ENCODE data around the gene RBM18. TPM values are rescaled to one million over a fixed set of nuclear protein-coding genes. Genes with fewer than 3 reads are reported as not detected.
A peak's percentile ranks its signal among the peaks of the same experiment; 100 is the strongest.

RBM18 gene
- total RNA-seq, 1 donor from 2014 or later, result 20.2 TPM

DNA sequence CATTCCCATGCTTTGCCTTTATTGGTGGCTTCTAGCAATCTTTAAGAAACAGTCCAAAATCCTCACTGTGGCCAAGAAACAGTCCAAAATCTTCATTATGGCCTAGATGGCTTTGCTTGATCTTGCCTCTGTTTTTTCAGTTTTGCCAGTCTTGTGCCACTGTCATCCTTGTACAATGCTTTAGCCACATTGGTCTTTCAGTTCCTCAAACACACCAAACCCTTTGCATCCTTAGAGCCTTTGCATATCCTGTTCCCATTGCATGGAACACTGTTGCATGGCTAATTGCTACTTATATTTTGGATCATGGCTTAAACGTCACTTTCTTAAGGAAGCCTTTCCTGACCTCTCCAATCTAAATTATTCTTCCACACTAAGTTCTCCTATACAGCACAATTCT is 22.1 kb upstream of the RBM18 start:
- TF ChIP-seq, protein P1, sequence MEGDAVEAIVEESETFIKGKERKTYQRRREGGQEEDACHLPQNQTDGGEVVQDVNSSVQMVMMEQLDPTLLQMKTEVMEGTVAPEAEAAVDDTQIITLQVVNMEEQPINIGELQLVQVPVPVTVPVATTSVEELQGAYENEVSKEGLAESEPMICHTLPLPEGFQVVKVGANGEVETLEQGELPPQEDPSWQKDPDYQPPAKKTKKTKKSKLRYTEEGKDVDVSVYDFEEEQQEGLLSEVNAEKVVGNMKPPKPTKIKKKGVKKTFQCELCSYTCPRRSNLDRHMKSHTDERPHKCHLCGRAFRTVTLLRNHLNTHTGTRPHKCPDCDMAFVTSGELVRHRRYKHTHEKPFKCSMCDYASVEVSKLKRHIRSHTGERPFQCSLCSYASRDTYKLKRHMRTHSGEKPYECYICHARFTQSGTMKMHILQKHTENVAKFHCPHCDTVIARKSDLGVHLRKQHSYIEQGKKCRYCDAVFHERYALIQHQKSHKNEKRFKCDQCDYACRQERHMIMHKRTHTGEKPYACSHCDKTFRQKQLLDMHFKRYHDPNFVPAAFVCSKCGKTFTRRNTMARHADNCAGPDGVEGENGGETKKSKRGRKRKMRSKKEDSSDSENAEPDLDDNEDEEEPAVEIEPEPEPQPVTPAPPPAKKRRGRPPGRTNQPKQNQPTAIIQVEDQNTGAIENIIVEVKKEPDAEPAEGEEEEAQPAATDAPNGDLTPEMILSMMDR (IDR thresholded peaks at IDR 0.05), result no peak
- no peak for DNase-seq (ENCODE audit: low spot score)
- Mint-ChIP-seq H3K4me3 (ENCODE audit: unreplicated experiment) (no peak overlapping the region), H3K9me3 (ENCODE audit: low read depth) (no peaks in the 10 kb centered on the region), H3K4me1 (ENCODE audit: low read depth) (peaks cover 6% of the 10 kb centered on the region), H3K27me3 (ENCODE audit: low read depth) (no peaks in the 10 kb centered on the region), H3K36me3 (ENCODE audit: low read depth) (peaks cover 18% of the 10 kb centered on the region), H3K27ac (ENCODE audit: unreplicated experiment) (no peak overlapping the region)

DNA sequence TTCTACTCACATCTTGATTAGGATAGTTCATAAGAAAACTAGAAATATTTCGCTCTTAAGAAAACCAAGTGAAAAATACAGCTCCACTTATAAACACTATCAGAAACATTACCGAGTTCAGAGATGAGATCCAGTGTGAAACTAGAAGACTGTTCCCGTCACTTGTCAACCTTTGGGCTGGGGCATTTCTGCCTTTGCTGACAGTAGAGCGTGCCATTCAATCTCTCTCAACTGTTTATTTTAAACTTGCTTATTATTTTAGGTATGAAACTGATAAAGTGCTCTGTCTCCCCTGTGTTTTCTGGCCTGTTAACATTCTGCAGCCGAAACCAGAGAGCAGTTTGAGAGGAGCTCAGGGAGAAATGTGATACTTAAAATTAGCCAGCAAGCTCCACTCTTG is 16.7 kb upstream of the RBM18 start:
- peaks cover 7% of the 10 kb centered on the region for H3K9me3 Mint-ChIP-seq (ENCODE audit: low read depth)
- TF ChIP-seq, protein P1 (IDR thresholded peaks at IDR 0.05), result no peak
- H3K27ac Mint-ChIP-seq (ENCODE audit: unreplicated experiment), result peak overlapping the region; percentile 46
- H3K4me1 Mint-ChIP-seq (ENCODE audit: low read depth), result peaks cover 14% of the 10 kb centered on the region
- peaks cover 18% of the 10 kb centered on the region for H3K36me3 Mint-ChIP-seq (ENCODE audit: low read depth)
- H3K4me3 Mint-ChIP-seq (ENCODE audit: unreplicated experiment), result no peak overlapping the region
- no peak for DNase-seq (ENCODE audit: low spot score)
- H3K27me3 Mint-ChIP-seq (ENCODE audit: low read depth), result no peaks in the 10 kb centered on the region

DNA sequence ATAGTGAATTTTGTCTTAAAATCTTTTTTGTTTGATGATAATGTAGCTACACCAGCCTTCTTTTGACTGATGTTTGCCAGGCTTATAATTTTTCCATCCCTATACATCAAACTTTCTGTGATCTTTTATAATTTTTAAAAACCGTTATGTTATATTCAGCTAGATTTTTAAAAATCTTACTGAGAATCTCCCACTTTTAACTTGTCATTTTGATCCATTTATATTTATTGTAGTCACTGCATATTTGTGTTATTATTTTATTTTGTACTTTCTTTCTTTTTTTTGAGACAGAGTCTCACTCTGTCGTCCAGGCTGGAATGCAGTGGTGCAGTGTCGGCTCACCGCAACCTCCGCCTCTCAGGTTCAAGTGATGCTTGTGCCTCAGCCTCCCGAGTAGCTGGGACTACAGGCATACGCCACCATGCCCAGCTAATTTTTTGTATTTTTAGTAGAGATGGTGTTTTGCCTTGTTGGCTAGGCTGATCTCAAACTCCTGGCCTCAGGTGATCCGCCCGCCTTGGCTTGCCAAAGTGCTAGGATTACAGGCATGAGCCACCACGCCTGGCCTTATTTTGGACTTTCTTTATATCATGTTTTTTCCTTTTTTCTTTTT is 12.8 kb upstream of the RBM18 start:
- no peak overlapping the region for H3K27ac Mint-ChIP-seq (ENCODE audit: unreplicated experiment)
- H3K4me3 Mint-ChIP-seq (ENCODE audit: unreplicated experiment), result no peak overlapping the region
- no peaks in the 10 kb centered on the region for H3K27me3 Mint-ChIP-seq (ENCODE audit: low read depth)
- H3K4me1 Mint-ChIP-seq (ENCODE audit: low read depth), result peaks cover 14% of the 10 kb centered on the region
- TF ChIP-seq, protein P1 (IDR thresholded peaks at IDR 0.05), result no peak
- peaks cover 12% of the 10 kb centered on the region for H3K9me3 Mint-ChIP-seq (ENCODE audit: low read depth)
- peaks cover 21% of the 10 kb centered on the region for H3K36me3 Mint-ChIP-seq (ENCODE audit: low read depth)
- no peak for DNase-seq (ENCODE audit: low spot score)

- H3K36me3 Mint-ChIP-seq (ENCODE audit: low read depth), result peaks cover 21% of the 10 kb centered on the region
- no peak for DNase-seq (ENCODE audit: low spot score)
- peaks cover 2% of the 10 kb centered on the region for H3K4me1 Mint-ChIP-seq (ENCODE audit: low read depth)
- no peaks in the 10 kb centered on the region for H3K27me3 Mint-ChIP-seq (ENCODE audit: low read depth)
- peaks cover 12% of the 10 kb centered on the region for H3K9me3 Mint-ChIP-seq (ENCODE audit: low read depth)
- H3K27ac Mint-ChIP-seq (ENCODE audit: unreplicated experiment), result no peak overlapping the region
- TF ChIP-seq, protein P1 (IDR thresholded peaks at IDR 0.05), result no peak
- H3K4me3 Mint-ChIP-seq (ENCODE audit: unreplicated experiment), result no peak overlapping the region
These were observed 11.5 kb upstream of the RBM18 start for GRCh38 chr9:122276096-122276495.

GRCh38 chr9:122274055-122274454 is 9.4 kb upstream of the RBM18 start:
- Mint-ChIP-seq H3K4me3 (ENCODE audit: unreplicated experiment) (no peak overlapping the region), H3K27me3 (ENCODE audit: low read depth) (no peaks in the 10 kb centered on the region), H3K9me3 (ENCODE audit: low read depth) (peaks cover 12% of the 10 kb centered on the region), H3K4me1 (ENCODE audit: low read depth) (no peaks in the 10 kb centered on the region), H3K36me3 (ENCODE audit: low read depth) (peaks cover 19% of the 10 kb centered on the region), H3K27ac (ENCODE audit: unreplicated experiment) (no peak overlapping the region)
- DNase-seq (ENCODE audit: low spot score), result no peak
- TF ChIP-seq, protein P1 (IDR thresholded peaks at IDR 0.05), result no peak

All from chondrocyte (in vitro differentiated cells).